Upper lobe of left lung (tissue), 6 donors: ENCODE measurements around the gene ADGB. TPM values are rescaled to one million over a fixed set of nuclear protein-coding genes. Genes with fewer than 3 reads are reported as not detected.

Experiments used
- ATAC-seq, 2 donors: fragments of 200-7000 bp; cut with Tn5 transposase; one replicate each; pipeline ENCODE4 v1.9.1; 2022; ENCODE audit warnings: mild to moderate bottlenecking in 2 of 2, moderate library complexity in 2 of 2; ENCODE audit not compliant: low FRiP score in 2 of 2
- DNase-seq, 2 donors: peaks; one replicate each; pipeline ENCODE4 v3.0.0-alpha.2; 2019 to 2020
- H3K27ac ChIP-seq, 4 donors: fragments of 200-600 bp; sonication (generic); one replicate each; pipeline ENCODE4 v1.5.1; 2016 to 2019
- H3K27me3 ChIP-seq, 4 donors: fragments of 200-600 bp; sonication (generic); one replicate each; pipeline ENCODE4 v1.5.1; 2017 to 2019
- H3K36me3 ChIP-seq, 4 donors: fragments of 200-600 bp; sonication (generic); one replicate each; pipeline ENCODE4 v1.5.1; 2016 to 2019
- H3K4me1 ChIP-seq, 4 donors: fragments of 200-600 bp; sonication (generic); one replicate each; pipeline ENCODE4 v1.5.1; 2018 to 2019
- H3K4me3 ChIP-seq, 4 donors: fragments of 200-600 bp; sonication (generic); one replicate each; pipeline ENCODE4 v1.5.1; 2017 to 2019; ENCODE audit warnings: mild to moderate bottlenecking in 2 of 4, moderate library complexity in 1 of 4
- H3K9me3 ChIP-seq, 4 donors: fragments of 200-600 bp; sonication (generic); one replicate each; pipeline ENCODE4 v1.5.1; 2018 to 2019
- CTCF ChIP-seq, 6 experiments: fragments of 450-650 bp in 4 of 6; fragments of 200-600 bp in 2 of 6; sonication (generic) in 2 of 6; IDR thresholded peaks; one replicate each; pipeline ENCODE4 v1.5.1; 2016 to 2019; ENCODE audit warnings: antibody characterized with exemption in 6 of 6
- EP300 ChIP-seq, 4 donors: sonication (generic); formaldehyde crosslinking; IDR thresholded peaks; one replicate each; pipeline ENCODE4 v1.5.1; 2017; ENCODE audit warnings: antibody characterized with exemption in 4 of 4, control low read depth in 2 of 4
- POLR2A ChIP-seq, 4 donors: fragments of 450-650 bp; IDR thresholded peaks; one replicate each; pipeline ENCODE4 v1.5.1; 2016 to 2017; ENCODE audit warnings: antibody characterized with exemption in 4 of 4, mild to moderate bottlenecking in 2 of 4
- POLR2AphosphoS5 ChIP-seq, 2 donors: sonication (generic); formaldehyde crosslinking; IDR thresholded peaks; one replicate each; pipeline ENCODE4 v1.5.1; 2017; ENCODE audit warnings: antibody characterized with exemption in 2 of 2
- WGBS, 2 donors: methylation state at CpG; one replicate each; pipeline ENCODE4 v1.1.5; 2017 to 2018; 5-methylcytosine and 5-hydroxymethylcytosine counted together
- total RNA-seq, 6 donors: library from RNA; depleted of rRNA in 4 of 6; stranded (reverse); fragments of >200 nt in 4 of 6; gene quantifications; one replicate each; pipeline versions ENCODE4 v1.1.0 to v1.2.1, GENCODE V29; 2016 to 2021
- donor health status: DM: no; HTN: no; CAD: no; lungs with moderate emphysema.
- donor health status: DM: no; HTN: yes; CAD: no; lungs with severe emphysema.

Gene ADGB
- total RNA-seq, 6 donors from 2014 or later, result 0.31 to 34.6 (median 6.2) TPM

DNA sequence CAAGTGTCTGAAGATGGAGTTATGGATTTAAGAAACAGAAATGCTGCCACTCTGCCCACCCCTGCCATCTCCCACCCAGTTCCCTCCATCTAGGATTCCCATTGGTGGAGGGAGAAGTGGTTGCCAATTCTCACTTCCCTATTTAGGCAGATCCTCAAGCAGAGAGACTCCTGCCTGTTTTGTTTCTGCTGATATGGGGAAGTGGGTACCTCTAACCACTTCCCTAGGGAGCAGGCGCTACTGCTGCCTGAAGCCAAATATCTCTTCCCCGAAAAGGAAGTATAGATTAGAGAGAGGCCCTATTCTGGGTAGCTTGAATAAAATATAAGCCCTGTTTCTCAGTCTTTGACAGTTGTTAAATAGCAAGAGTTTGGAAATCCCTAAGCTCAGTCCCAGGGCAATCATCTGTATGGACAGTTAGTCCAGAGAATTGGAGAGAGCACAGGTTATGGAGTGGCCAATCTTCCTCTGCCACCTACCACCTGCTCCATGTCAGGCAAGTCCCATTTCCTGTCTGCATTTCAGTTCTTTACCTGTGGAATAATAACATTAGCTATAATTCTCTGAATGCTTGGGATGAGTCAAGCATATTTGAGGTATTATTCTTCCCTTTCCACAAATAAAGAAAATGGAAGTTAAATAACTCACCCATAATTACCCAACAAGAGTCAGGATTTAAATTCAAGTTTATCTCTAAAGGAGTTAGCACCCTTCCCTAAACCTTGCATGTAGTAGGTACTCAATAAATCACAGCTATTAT, 2.6 kb upstream of the ADGB start:
- H3K4me1 ChIP-seq, result peaks cover 2 to 8% (median 5%) of the 10 kb centered on the region in 4 donors
- WGBS, 2 donors, result 46 to 50% methylated on average over 2 of the region's 2 CpGs
- no peak overlapping the region for H3K27ac ChIP-seq
- peak in 1 of 2 donors; percentile 50 for DNase-seq
- no peaks in the 10 kb centered on the region for H3K9me3 ChIP-seq
- TF ChIP-seq EP300 (IDR thresholded peaks at IDR 0.05), result no peak
- TF ChIP-seq POLR2A (IDR thresholded peaks at IDR 0.05), result no peak
- no peak for TF ChIP-seq CTCF (IDR thresholded peaks at IDR 0.05)
- TF ChIP-seq POLR2AphosphoS5 (IDR thresholded peaks at IDR 0.05), result no peak
- no peaks in the 10 kb centered on the region for H3K27me3 ChIP-seq
- H3K4me3 ChIP-seq, result no peak overlapping the region
- no peaks in the 10 kb centered on the region for H3K36me3 ChIP-seq
- ATAC-seq, result peak; percentile 74 to 81

GRCh38 chr6:146601352-146601751, 2.6 kb downstream of the ADGB start:
- DNase-seq (no peak), ATAC-seq (no peak)
- no peak for TF ChIP-seq CTCF (IDR thresholded peaks at IDR 0.05)
- no peak for TF ChIP-seq POLR2AphosphoS5 (IDR thresholded peaks at IDR 0.05)
- TF ChIP-seq EP300 (IDR thresholded peaks at IDR 0.05), result no peak
- no peak for TF ChIP-seq POLR2A (IDR thresholded peaks at IDR 0.05)
- Histone ChIP-seq H3K9me3 (no peaks in the 10 kb centered on the region), H3K4me3 (no peak overlapping the region), H3K27me3 (no peaks in the 10 kb centered on the region), H3K36me3 (no peaks in the 10 kb centered on the region), H3K27ac (no peak overlapping the region), H3K4me1 (peaks cover 2 to 8% (median 5%) of the 10 kb centered on the region in 4 donors)
- WGBS, 2 donors, result 59 to 63% methylated on average over 4 of the region's 4 CpGs

DNA sequence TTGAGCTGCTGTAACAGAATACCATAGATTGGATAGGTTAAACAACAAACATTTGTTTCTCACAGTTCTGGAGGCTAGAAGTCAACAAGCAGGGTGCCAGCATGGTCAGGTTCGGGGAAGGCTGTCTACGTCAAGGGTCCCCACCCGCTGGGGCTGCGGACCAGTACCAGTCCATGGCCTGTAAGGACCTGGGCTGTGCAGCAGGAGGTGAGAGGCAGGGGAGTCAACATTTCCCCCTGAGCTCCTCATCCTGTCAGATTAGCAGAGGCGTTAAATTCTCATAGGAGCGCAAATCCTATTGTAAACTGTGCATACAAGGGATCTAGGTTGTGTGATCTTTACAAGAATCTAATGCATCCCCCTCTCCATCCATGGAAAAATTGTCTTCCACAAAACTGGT, 3.8 kb downstream of the ADGB start:
- no peaks in the 10 kb centered on the region for H3K36me3 ChIP-seq
- no peak for TF ChIP-seq POLR2A (IDR thresholded peaks at IDR 0.05)
- TF ChIP-seq EP300 (IDR thresholded peaks at IDR 0.05), result no peak
- no peak for TF ChIP-seq POLR2AphosphoS5 (IDR thresholded peaks at IDR 0.05)
- TF ChIP-seq CTCF (IDR thresholded peaks at IDR 0.05), result no peak
- H3K27me3 ChIP-seq, result no peaks in the 10 kb centered on the region
- no peak overlapping the region for H3K4me3 ChIP-seq
- DNase-seq (peak in 1 of 2 donors; percentile 18), ATAC-seq (no peak)
- 55 to 59% methylated on average over 4 to 6 of the region's 6 CpGs for WGBS, 2 donors
- H3K4me1 ChIP-seq, result peaks cover 2 to 8% (median 5%) of the 10 kb centered on the region in 4 donors
- H3K27ac ChIP-seq, result no peak overlapping the region
- H3K9me3 ChIP-seq, result no peaks in the 10 kb centered on the region

DNA sequence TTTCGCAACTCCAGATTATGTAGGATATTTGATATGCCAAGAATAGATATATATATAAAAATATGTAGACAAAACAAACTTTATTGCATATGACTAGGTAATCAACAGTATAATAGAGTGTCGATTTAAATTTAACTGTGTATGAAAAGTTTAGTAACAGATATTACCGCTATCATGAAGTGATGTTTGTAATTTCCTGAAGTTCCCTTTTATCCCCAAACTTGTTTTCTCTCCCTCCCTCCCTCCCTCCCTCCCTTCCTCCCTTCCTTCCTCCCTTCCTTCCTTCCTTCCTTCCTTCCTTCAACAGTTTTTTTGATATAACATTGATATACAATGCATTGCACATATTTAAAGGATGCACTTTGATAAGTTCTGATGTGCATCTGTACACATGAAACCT, 15.2 kb downstream of the ADGB start:
- no peak overlapping the region for H3K27ac ChIP-seq
- 80 to 83% methylated on average over 3 of the region's 3 CpGs for WGBS, 2 donors
- no peaks in the 10 kb centered on the region for H3K9me3 ChIP-seq
- H3K4me1 ChIP-seq, result no peaks in the 10 kb centered on the region
- no peak for TF ChIP-seq POLR2A (IDR thresholded peaks at IDR 0.05)
- no peak for TF ChIP-seq POLR2AphosphoS5 (IDR thresholded peaks at IDR 0.05)
- no peak for TF ChIP-seq CTCF (IDR thresholded peaks at IDR 0.05)
- no peak for TF ChIP-seq EP300 (IDR thresholded peaks at IDR 0.05)
- ATAC-seq (no peak), DNase-seq (no peak)
- H3K27me3 ChIP-seq, result no peaks in the 10 kb centered on the region
- H3K4me3 ChIP-seq, result no peak overlapping the region
- H3K36me3 ChIP-seq, result no peaks in the 10 kb centered on the region

GRCh38 chr6:146620655-146621054, 21.9 kb downstream of the ADGB start:
- Histone ChIP-seq H3K27ac (no peak overlapping the region), H3K4me3 (no peak overlapping the region), H3K36me3 (no peaks in the 10 kb centered on the region), H3K27me3 (no peaks in the 10 kb centered on the region), H3K9me3 (no peaks in the 10 kb centered on the region), H3K4me1 (no peaks in the 10 kb centered on the region)
- TF ChIP-seq POLR2A (IDR thresholded peaks at IDR 0.05), result no peak
- TF ChIP-seq POLR2AphosphoS5 (IDR thresholded peaks at IDR 0.05), result no peak
- TF ChIP-seq CTCF (IDR thresholded peaks at IDR 0.05), result no peak
- TF ChIP-seq EP300 (IDR thresholded peaks at IDR 0.05), result no peak
- WGBS, 2 donors, result 67 to 81% methylated on average over 2 of the region's 2 CpGs
- DNase-seq (no peak), ATAC-seq (no peak)
